MCF 10A (cell line): ENCODE data around the gene CCL15. TPM values are rescaled to one million over a fixed set of nuclear protein-coding genes. Genes with fewer than 3 reads are reported as not detected.

Experiments used
- Bru-seq: library from RNA; stranded (reverse); fragments of 400-500 nt; gene quantifications from one replicate; lab custom pipeline; 2021; lab: Mats Ljungman, UMichigan
- BruChase-seq, 2 experiments: library from RNA; stranded (reverse); fragments of 400-500 nt; gene quantifications; one replicate each; lab custom pipeline; 2021; lab: Mats Ljungman, UMichigan
- BruUV-seq: library from RNA; stranded (reverse); fragments of 400-500 nt; replicated peaks from 2 replicates; lab custom pipeline; 2021; lab: Mats Ljungman, UMichigan
- CTCF ChIA-PET: fragments of 300-600 bp; sonication (Branson Sonifier 250); formaldehyde crosslinking; extraction: SDS; loops from one replicate; lab custom pipeline; 2021; ENCODE audit warnings: antibody characterized with exemption, inconsistent platforms; lab: Yijun Ruan, JAX
- POLR2A ChIA-PET: fragments of 300-600, 350-650 bp; sonication (Branson Sonifier 250); formaldehyde crosslinking; extraction: SDS; loops from one replicate; lab custom pipeline; 2020; ENCODE audit warnings: antibody characterized with exemption, inconsistent platforms; lab: Yijun Ruan, JAX
- DNase-seq: peaks from one replicate; pipeline ENCODE4 v3.0.0-alpha.2; 2018; ENCODE audit not compliant: unreplicated experiment
- H3K27ac Mint-ChIP-seq: one replicate; pipeline ENCODE4 v1.8.0; 2022; ENCODE audit warnings: mild to moderate bottlenecking, low read depth, mixed read lengths; ENCODE audit not compliant: unreplicated experiment
- H3K27me3 Mint-ChIP-seq: one replicate; pipeline ENCODE4 v1.8.0; 2022; ENCODE audit warnings: mixed read lengths; ENCODE audit not compliant: insufficient read depth, unreplicated experiment
- H3K36me3 Mint-ChIP-seq: one replicate; pipeline ENCODE4 v1.8.0; 2022; ENCODE audit warnings: mild to moderate bottlenecking, moderate library complexity, mixed read lengths; ENCODE audit not compliant: insufficient read depth, unreplicated experiment
- H3K4me1 Mint-ChIP-seq: one replicate; pipeline ENCODE4 v1.8.0; 2022; ENCODE audit warnings: mixed read lengths; ENCODE audit not compliant: insufficient read depth, unreplicated experiment
- H3K4me3 Mint-ChIP-seq: one replicate; pipeline ENCODE4 v1.8.0; 2022; ENCODE audit warnings: mild to moderate bottlenecking, moderate library complexity, mixed read lengths; ENCODE audit not compliant: unreplicated experiment
- H3K9me3 Mint-ChIP-seq: one replicate; pipeline ENCODE4 v1.8.0; 2022; ENCODE audit warnings: mixed read lengths; ENCODE audit not compliant: unreplicated experiment
- intact Hi-C: fragments of 100-400 bp; cut with micrococcal nuclease; formaldehyde crosslinking; loops from 2 replicates; pipeline ENCODE4 v1.14.1; 2022
- long read RNA-seq: library from polyadenylated mRNA; stranded (forward); transcript quantifications from one replicate; pipeline ENCODE4 v2.0.0, GENCODE V29; 2022
- total RNA-seq: library from RNA; stranded (reverse); gene quantifications from 2 replicates; pipeline ENCODE4 v1.2.3, GENCODE V29; 2022
- TF ChIP-seq, protein P1 (sequence below): fragments of 200-600 bp; IDR thresholded peaks from one replicate; pipeline ENCODE4 v1.8.0; 2022; ENCODE audit warnings: antibody characterized with exemption, mild to moderate bottlenecking; ENCODE audit not compliant: unreplicated experiment

CCL15 gene, protein sequence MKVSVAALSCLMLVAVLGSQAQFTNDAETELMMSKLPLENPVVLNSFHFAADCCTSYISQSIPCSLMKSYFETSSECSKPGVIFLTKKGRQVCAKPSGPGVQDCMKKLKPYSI
- total RNA-seq (not detected in 2 replicates), Bru-seq, nascent RNA (not detected), BruChase-seq, experiment 1, labeled RNA remaining after a 6-hour chase (not detected), BruChase-seq, experiment 2, labeled RNA remaining after a 2-hour chase (not detected)
- long read RNA-seq = 0 reads

DNA sequence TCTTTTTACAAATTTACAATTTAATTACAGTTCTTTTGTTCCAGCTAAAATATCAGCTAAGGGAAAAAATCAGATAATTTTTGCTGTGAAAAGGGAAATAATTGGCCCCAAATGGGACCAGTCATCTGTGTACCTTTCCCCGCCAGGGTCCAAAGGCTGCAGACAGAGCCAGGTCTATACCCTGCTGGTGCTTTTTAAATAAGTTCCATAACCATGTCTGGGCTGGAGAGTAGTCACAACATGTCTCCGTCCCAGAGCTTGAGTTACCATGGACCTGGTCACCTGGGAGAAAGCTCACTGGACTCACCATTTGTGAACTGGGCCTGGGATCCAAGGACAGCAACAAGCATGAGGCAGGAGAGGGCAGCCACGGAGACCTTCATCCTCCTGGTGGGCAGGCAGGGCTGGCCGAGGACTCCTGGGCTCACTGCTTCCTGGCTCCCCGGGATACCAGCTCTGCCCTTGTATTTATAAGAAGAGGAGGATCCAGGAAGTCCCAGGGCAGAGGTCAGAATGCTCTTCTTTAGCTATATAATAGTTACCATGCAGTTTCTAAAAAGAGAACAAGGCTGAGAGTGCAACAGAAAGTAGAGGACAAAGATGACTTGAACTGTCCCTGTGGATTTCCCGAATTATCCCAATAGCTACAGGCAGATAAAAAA, at the start of gene CCL15:
TSS of gene CCL15 (minus strand) at position 444 of the 662 bp plus-strand sequence. CDS start at position 383, 61 bp downstream.
- no peak for DNase-seq
- no peaks in the 10 kb centered on the region for H3K4me1 Mint-ChIP-seq
- CTCF ChIA-PET = interaction anchor here (0.6 to 1.4 kb wide), 2 partner anchors 110 to 148 kb away, joined by 3 to 7 read pairs; no protein-coding TSS in a partner anchor
- TF ChIP-seq, protein P1, sequence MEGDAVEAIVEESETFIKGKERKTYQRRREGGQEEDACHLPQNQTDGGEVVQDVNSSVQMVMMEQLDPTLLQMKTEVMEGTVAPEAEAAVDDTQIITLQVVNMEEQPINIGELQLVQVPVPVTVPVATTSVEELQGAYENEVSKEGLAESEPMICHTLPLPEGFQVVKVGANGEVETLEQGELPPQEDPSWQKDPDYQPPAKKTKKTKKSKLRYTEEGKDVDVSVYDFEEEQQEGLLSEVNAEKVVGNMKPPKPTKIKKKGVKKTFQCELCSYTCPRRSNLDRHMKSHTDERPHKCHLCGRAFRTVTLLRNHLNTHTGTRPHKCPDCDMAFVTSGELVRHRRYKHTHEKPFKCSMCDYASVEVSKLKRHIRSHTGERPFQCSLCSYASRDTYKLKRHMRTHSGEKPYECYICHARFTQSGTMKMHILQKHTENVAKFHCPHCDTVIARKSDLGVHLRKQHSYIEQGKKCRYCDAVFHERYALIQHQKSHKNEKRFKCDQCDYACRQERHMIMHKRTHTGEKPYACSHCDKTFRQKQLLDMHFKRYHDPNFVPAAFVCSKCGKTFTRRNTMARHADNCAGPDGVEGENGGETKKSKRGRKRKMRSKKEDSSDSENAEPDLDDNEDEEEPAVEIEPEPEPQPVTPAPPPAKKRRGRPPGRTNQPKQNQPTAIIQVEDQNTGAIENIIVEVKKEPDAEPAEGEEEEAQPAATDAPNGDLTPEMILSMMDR = no peak
- H3K4me3 Mint-ChIP-seq = no peak within 1 kb of the TSS
- no peak within 1 kb of the TSS for H3K27ac Mint-ChIP-seq
- BruUV-seq = no TSS peak
- H3K36me3 Mint-ChIP-seq = no peaks in the 10 kb centered on the region
- H3K9me3 Mint-ChIP-seq = no peaks in the 10 kb centered on the region
- peaks cover 46% of the 10 kb centered on the region for H3K27me3 Mint-ChIP-seq
- intact Hi-C loops = no loop called here
- POLR2A ChIA-PET = no interaction called here

DNA sequence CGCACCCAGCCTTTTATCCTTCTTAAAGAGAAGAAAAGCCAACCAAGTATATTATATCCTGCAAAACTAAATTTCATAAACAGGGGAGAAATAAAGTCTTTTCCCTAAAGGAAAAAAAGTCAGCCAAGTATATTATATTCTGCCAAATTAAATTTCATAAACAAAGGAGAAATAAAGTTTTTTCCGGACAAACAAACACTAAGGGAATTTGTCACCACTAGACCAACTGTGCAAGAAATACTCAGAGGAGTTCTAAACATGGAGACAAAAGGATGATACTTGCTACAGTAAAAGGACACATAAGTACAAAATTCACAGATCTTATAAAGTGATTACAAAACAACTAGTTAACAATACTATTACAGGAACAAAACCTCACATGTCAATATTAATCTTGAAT, 48.3 kb upstream of the CCL15 start:
- CTCF ChIA-PET = no interaction called here
- intact Hi-C loops = no loop called here
- no TSS peak for BruUV-seq
- DNase-seq = no peak
- no peaks in the 10 kb centered on the region for H3K9me3 Mint-ChIP-seq
- peaks cover 75% of the 10 kb centered on the region for H3K27me3 Mint-ChIP-seq
- H3K4me3 Mint-ChIP-seq = no peak overlapping the region
- POLR2A ChIA-PET = no interaction called here
- no peaks in the 10 kb centered on the region for H3K36me3 Mint-ChIP-seq
- H3K27ac Mint-ChIP-seq = no peak overlapping the region
- no peaks in the 10 kb centered on the region for H3K4me1 Mint-ChIP-seq
- TF ChIP-seq, protein P1 = no peak

DNA sequence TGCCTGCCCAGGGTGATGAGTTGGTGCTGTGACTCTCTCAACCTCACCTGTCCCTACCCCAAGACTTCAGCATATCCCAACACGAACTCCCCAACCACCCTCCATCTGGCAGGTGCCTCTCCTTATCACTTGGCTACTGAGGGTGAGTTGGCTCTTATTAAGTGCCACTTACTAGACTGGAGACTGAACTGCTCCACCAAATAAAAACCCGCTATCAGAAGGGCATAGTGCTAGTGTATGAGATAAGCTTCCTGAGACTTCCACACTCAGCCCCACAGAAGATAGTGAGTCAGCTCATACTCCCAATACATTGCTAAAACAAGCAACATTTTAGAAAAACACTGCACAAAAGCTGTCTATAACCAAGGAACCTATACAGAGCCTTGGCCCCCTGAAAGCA, 46.7 kb upstream of the CCL15 start:
- no peak for DNase-seq
- no peak overlapping the region for H3K27ac Mint-ChIP-seq
- no peaks in the 10 kb centered on the region for H3K36me3 Mint-ChIP-seq
- intact Hi-C loops = no loop called here
- peaks cover 75% of the 10 kb centered on the region for H3K27me3 Mint-ChIP-seq
- TF ChIP-seq, protein P1 = no peak
- H3K4me1 Mint-ChIP-seq = no peaks in the 10 kb centered on the region
- ChIA-PET POLR2A (interaction anchor here (0.7 kb wide), 1 partner anchor 18 kb away, joined by 3 read pairs; no protein-coding TSS in a partner anchor), CTCF (interaction anchor here (0.9 to 1.0 kb wide), 2 partner anchors 14 to 79 kb away, joined by 3 to 5 read pairs; no protein-coding TSS in a partner anchor)
- no TSS peak for BruUV-seq
- no peaks in the 10 kb centered on the region for H3K9me3 Mint-ChIP-seq
- no peak overlapping the region for H3K4me3 Mint-ChIP-seq

DNA sequence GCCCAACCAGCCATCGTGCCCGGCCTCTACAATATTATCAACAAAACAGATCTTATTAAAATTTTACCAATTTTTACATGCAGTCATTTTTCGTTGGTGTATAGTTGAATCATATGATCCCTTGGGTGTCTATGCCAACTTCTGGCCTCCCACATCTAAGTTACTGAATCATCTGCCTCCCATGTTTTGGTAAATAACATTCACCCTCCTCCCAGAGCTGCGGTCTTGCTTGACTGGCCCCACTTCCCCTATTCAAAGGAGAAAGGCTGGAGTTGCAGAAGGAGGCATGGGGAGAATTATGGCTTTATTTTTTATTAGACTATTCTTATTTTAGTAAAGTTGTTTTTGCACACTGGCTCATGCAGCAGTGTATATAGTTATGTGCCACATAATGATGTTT, 34.9 kb upstream of the CCL15 start:
- TF ChIP-seq, protein P1 = no peak
- H3K4me3 Mint-ChIP-seq = no peak overlapping the region
- intact Hi-C loops = no loop called here
- no peaks in the 10 kb centered on the region for H3K4me1 Mint-ChIP-seq
- ChIA-PET CTCF (no interaction called here), POLR2A (no interaction called here)
- peaks cover 52% of the 10 kb centered on the region for H3K27me3 Mint-ChIP-seq
- H3K36me3 Mint-ChIP-seq = no peaks in the 10 kb centered on the region
- no peaks in the 10 kb centered on the region for H3K9me3 Mint-ChIP-seq
- no peak overlapping the region for H3K27ac Mint-ChIP-seq
- DNase-seq = no peak
- no TSS peak for BruUV-seq
